ENCODE data around the gene COG1.

The COG1 gene

GRCh38 chr17:73199751-73200317 lies 7.0 kb downstream of the COG1 start:
- no peak for DNase-seq

GRCh38 chr17:73200476-73200875 lies 7.6 kb downstream of the COG1 start:
- DNase-seq = no peak

- DNase-seq = no peak
These were observed 8.6 kb downstream of the COG1 start for GRCh38 chr17:73201215-73202069.

GRCh38 chr17:73203135-73203787 lies 10.4 kb downstream of the COG1 start:
- peak; percentile 61 for DNase-seq

GRCh38 chr17:73203788-73204479 lies 11.1 kb downstream of the COG1 start:
- no peak for DNase-seq

GRCh38 chr17:73205459-73205961 lies 12.7 kb downstream of the COG1 start:
- DNase-seq = peak; percentile 87

GRCh38 chr17:73208139-73208827 lies 15.4 kb downstream of the COG1 start:
- no peak for DNase-seq

GRCh38 chr17:73209436-73209835 lies 16.6 kb downstream of the COG1 start:
- DNase-seq = no peak

- no peak for DNase-seq
These were observed 17.3 kb downstream of the COG1 start for GRCh38 chr17:73210002-73210678.

GRCh38 chr17:73211745-73212144 lies 18.9 kb downstream of the COG1 start:
- DNase-seq = no peak

GRCh38 chr17:73214008-73214407 lies 21.2 kb downstream of the COG1 start:
- DNase-seq = no peak

GRCh38 chr17:73214851-73215250 lies 22.0 kb downstream of the COG1 start:
- no peak for DNase-seq

GRCh38 chr17:73215447-73215846 lies 22.6 kb downstream of the COG1 start:
- peak; percentile 62 for DNase-seq

- no peak for DNase-seq
These were observed 30.9 kb downstream of the COG1 start for GRCh38 chr17:73223626-73224230.

- no peak for DNase-seq
These were observed 31.4 kb downstream of the COG1 start for GRCh38 chr17:73224237-73224636.

GRCh38 chr17:73224663-73225305 lies 31.9 kb downstream of the COG1 start:
- no peak for DNase-seq

GRCh38 chr17:73226556-73227172 lies 33.8 kb downstream of the COG1 start:
- DNase-seq = no peak

- DNase-seq = no peak
These were observed 34.5 kb downstream of the COG1 start for GRCh38 chr17:73227379-73227778.

- DNase-seq = no peak
These were observed 35.1 kb downstream of the COG1 start for GRCh38 chr17:73227944-73228343.

- peak; percentile 29 for DNase-seq
These were observed 35.9 kb downstream of the COG1 start for GRCh38 chr17:73228748-73229236.

All from NCI-H2029 (cell line).